ENCODE measurements around the gene RBM5. TPM values are rescaled to one million over a fixed set of nuclear protein-coding genes. Genes with fewer than 3 reads are reported as not detected.

The RBM5 gene
- total RNA-seq, 1 experiment from 2014 or later, result 128 TPM

GRCh38 chr3:50127251-50127691 is 38.6 kb downstream of the RBM5 start:
- CTCF ChIA-PET, result no interaction called here

GRCh38 chr3:50128001-50128400 is 39.3 kb downstream of the RBM5 start:
- Histone ChIP-seq H3K4me3 (ENCODE audit: low read length) (no peak overlapping the region), H3K9me3 (ENCODE audit: low read length) (no peaks in the 10 kb centered on the region), H2AFZ (ENCODE audit: low read length) (no peak overlapping the region), H4K20me1 (ENCODE audit: low read length) (no peaks in the 10 kb centered on the region), H3K9ac (ENCODE audit: low read length) (no peak overlapping the region), H3K4me2 (ENCODE audit: low read length) (no peak overlapping the region), H3K9me2 (replicated peaks; ENCODE audit: low read length) (no peaks in the 10 kb centered on the region), H3F3A (ENCODE audit: low read length, unreplicated experiment) (no peaks in the 10 kb centered on the region), H3K79me2 (ENCODE audit: low read length) (no peaks in the 10 kb centered on the region), H3K27me3 (ENCODE audit: low read length) (no peaks in the 10 kb centered on the region), H3K27ac (ENCODE audit: low read length) (no peak overlapping the region), H3K4me1 (ENCODE audit: insufficient read depth, low read length) (no peaks in the 10 kb centered on the region), H3K36me3 (ENCODE audit: low read depth, low read length) (no peaks in the 10 kb centered on the region)
- DNase-seq, result no peak
- BruUV-seq (replicated peaks), result no TSS peak
- ATAC-seq, result no peak
- ChIA-PET CTCF (no interaction called here), POLR2A (ENCODE audit: unreplicated experiment) (no interaction called here)
- TF ChIP-seq CTCF (conservative IDR thresholded peaks at IDR 0.05; ENCODE audit: low read depth, low read length) (no peak), EZH2 (IDR thresholded peaks at IDR 0.05; ENCODE audit: low read length, unreplicated experiment) (no peak), EZH2phosphoT487 (IDR thresholded peaks at IDR 0.05; ENCODE audit: borderline replicate concordance, low read length) (no peak)
- intact Hi-C loops (cut with micrococcal nuclease), result no loop called here

More at GRCh38 chr3:50127251-50127691, 38.6 kb downstream of the RBM5 start:
- no TSS peak for BruUV-seq (replicated peaks)
- Histone ChIP-seq H3K27ac (ENCODE audit: low read length) (no peak overlapping the region), H3K9me2 (replicated peaks; ENCODE audit: low read length) (no peaks in the 10 kb centered on the region), H4K20me1 (ENCODE audit: low read length) (no peaks in the 10 kb centered on the region), H2AFZ (ENCODE audit: low read length) (no peak overlapping the region), H3K4me3 (ENCODE audit: low read length) (no peak overlapping the region), H3K4me1 (ENCODE audit: insufficient read depth, low read length) (no peaks in the 10 kb centered on the region), H3K9me3 (ENCODE audit: low read length) (no peaks in the 10 kb centered on the region), H3K27me3 (ENCODE audit: low read length) (no peaks in the 10 kb centered on the region), H3K36me3 (ENCODE audit: low read depth, low read length) (no peaks in the 10 kb centered on the region), H3K79me2 (ENCODE audit: low read length) (no peaks in the 10 kb centered on the region), H3F3A (ENCODE audit: low read length, unreplicated experiment) (no peaks in the 10 kb centered on the region), H3K9ac (ENCODE audit: low read length) (no peak overlapping the region), H3K4me2 (ENCODE audit: low read length) (no peak overlapping the region)
- intact Hi-C loops (cut with micrococcal nuclease), result no loop called here
- no peak for DNase-seq
- TF ChIP-seq EZH2 (IDR thresholded peaks at IDR 0.05; ENCODE audit: low read length, unreplicated experiment), result no peak
- TF ChIP-seq CTCF (conservative IDR thresholded peaks at IDR 0.05; ENCODE audit: low read depth, low read length), result no peak
- TF ChIP-seq EZH2phosphoT487 (IDR thresholded peaks at IDR 0.05; ENCODE audit: borderline replicate concordance, low read length), result no peak
- no peak for ATAC-seq
- POLR2A ChIA-PET (ENCODE audit: unreplicated experiment), result no interaction called here

- no peak overlapping the region for H3K4me3 ChIP-seq (ENCODE audit: low read length)
- no peak overlapping the region for H2AFZ ChIP-seq (ENCODE audit: low read length)
- H3K27me3 ChIP-seq (ENCODE audit: low read length), result no peaks in the 10 kb centered on the region
- H3K4me1 ChIP-seq (ENCODE audit: insufficient read depth, low read length), result no peaks in the 10 kb centered on the region
- H3K4me2 ChIP-seq (ENCODE audit: low read length), result no peak overlapping the region
- no peaks in the 10 kb centered on the region for H3F3A ChIP-seq (ENCODE audit: low read length, unreplicated experiment)
- H3K9me2 ChIP-seq (replicated peaks; ENCODE audit: low read length), result no peaks in the 10 kb centered on the region
- DNase-seq (no peak), ATAC-seq (no peak)
- ChIA-PET POLR2A (ENCODE audit: unreplicated experiment) (no interaction called here), CTCF (no interaction called here)
- H3K9me3 ChIP-seq (ENCODE audit: low read length), result no peaks in the 10 kb centered on the region
- intact Hi-C loops (cut with micrococcal nuclease), result no loop called here
- no peaks in the 10 kb centered on the region for H4K20me1 ChIP-seq (ENCODE audit: low read length)
- no peaks in the 10 kb centered on the region for H3K36me3 ChIP-seq (ENCODE audit: low read depth, low read length)
- no peak overlapping the region for H3K27ac ChIP-seq (ENCODE audit: low read length)
- TF ChIP-seq EZH2 (IDR thresholded peaks at IDR 0.05; ENCODE audit: low read length, unreplicated experiment), result no peak
- no peak for TF ChIP-seq EZH2phosphoT487 (IDR thresholded peaks at IDR 0.05; ENCODE audit: borderline replicate concordance, low read length)
- no peak for TF ChIP-seq CTCF (conservative IDR thresholded peaks at IDR 0.05; ENCODE audit: low read depth, low read length)
- BruUV-seq (replicated peaks), result no TSS peak
- H3K79me2 ChIP-seq (ENCODE audit: low read length), result no peaks in the 10 kb centered on the region
- no peak overlapping the region for H3K9ac ChIP-seq (ENCODE audit: low read length)
These were observed 41.7 kb downstream of the RBM5 start for GRCh38 chr3:50130436-50130835.

All from PC-3 (cell line).